Suppressor macrophage treated with lipopolysaccharide for 1 hour (primary cell): ENCODE results near the gene TAMALIN.

Experiments
- DNase-seq, 3 donors: peaks; one replicate each; pipeline ENCODE4 v3.0.0-alpha.2; 2020 to 2022

The TAMALIN gene

DNA sequence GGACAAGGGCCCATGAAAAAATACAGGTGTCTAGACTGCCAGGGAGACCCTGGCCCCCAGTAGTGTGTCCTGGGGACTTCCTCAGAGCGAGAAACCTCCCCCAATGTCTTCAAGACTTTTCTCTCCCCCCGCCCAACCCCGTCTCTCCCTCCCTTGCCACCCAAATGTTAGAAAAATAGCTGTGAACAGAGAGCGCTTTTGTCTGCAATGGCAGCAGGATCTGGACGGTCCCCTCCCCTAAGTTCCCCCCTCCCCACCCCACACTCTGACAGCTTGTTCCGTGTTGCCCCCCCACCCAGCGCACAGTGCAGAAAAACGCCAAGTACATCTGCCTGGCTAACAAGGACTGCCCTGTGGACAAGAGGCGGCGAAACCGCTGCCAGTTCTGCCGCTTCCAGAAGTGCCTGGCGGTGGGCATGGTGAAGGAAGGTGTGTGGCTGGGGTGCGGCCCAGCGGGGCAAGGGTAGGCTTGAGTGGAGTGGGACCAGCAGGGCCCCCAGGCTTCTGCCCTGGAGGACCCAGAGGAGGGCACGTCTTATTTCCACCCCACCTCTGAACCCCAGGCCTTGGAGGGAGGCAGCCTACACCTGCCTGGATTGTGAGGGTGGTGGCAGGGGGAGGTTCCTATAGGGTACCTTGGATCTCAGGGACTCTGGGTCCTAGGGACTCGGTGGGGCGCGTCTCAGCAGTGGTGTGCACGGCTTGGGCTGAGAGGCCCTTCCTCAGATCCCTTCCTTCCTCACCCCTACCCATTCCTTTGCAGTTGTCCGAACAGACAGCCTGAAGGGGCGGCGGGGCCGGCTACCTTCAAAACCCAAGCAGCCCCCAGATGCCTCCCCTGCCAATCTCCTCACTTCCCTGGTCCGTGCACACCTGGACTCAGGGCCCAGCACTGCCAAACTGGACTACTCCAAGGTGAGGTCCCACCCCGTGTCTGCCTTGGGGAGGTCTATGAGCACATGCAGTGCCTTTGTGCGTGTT, 49.3 kb downstream of the TAMALIN start:
- DNase-seq, result no peak

DNA sequence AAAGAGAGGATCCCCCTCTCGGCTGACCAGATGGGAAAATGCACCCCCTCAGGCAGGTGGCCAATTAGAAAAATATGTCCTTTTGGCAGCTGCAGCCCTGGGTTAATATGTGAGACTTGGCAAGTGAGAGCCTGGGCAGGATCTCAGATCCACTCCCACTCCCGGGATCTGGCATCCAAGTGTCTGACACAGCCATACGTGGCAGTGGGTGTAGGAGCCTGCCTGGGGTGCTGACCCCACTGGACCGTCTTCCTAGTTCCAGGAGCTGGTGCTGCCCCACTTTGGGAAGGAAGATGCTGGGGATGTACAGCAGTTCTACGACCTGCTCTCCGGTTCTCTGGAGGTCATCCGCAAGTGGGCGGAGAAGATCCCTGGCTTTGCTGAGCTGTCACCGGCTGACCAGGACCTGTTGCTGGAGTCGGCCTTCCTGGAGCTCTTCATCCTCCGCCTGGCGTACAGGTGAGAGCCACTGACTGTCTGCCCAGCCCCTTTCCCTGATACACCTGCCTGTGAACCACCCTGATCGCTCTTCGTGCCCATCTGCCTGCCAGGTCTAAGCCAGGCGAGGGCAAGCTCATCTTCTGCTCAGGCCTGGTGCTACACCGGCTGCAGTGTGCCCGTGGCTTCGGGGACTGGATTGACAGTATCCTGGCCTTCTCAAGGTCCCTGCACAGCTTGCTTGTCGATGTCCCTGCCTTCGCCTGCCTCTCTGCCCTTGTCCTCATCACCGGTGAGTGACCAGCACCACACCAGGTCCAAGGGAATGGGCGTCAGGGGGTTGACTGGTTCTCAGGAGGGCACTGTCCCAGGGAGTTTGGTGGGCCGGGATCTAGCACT, 50.3 kb downstream of the TAMALIN start:
- DNase-seq, result no peak

GRCh38 chr12:52057638-52058576, 51.2 kb downstream of the TAMALIN start:
- no peak for DNase-seq

- no peak for DNase-seq
Measured at GRCh38 chr12:52058631-52059361, 52.0 kb downstream of the TAMALIN start.

DNA sequence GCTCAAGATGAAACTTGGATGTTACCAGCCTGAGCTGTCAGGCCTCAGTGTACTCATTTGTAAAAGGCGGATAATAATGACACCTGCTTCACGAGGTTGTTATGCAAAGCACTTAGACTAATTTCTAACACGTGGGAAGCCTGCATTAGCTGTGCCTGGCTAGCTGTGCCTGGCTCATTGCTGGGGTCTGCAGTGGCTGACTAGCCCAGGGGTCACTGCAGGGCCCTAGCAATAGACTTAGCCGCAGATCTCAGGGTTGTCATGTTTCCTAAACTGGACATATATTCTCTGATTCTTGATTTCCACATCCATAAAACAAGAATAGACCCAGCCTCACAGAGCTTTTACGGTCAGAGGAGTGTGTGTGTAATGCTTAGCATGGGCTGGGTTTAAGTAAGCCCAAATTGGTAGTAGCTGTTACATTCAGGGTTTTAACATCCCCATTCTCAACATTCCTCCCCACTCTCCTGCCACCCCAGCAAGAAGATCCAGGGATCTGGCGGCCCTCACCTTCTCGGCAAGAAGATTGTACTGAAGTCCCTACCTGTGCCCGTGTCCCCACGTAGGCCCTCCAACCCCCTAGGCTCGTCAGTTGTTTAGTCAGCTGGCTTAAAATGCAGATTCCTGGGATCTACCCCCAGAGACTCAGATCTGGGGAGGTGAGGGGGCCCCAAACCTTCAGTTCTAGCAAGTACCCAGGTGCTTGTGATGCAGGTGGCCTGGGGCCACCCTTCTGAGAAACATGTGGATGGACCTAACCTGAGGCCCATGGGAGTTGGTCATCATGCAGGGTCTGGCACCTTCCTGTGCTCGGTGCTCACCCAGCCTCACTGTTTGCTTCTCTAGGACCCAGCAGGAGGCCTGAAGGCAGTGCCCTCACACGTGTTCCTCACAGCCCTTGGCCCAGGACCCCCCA, 53.1 kb downstream of the TAMALIN start:
- DNase-seq, result no peak

DNA sequence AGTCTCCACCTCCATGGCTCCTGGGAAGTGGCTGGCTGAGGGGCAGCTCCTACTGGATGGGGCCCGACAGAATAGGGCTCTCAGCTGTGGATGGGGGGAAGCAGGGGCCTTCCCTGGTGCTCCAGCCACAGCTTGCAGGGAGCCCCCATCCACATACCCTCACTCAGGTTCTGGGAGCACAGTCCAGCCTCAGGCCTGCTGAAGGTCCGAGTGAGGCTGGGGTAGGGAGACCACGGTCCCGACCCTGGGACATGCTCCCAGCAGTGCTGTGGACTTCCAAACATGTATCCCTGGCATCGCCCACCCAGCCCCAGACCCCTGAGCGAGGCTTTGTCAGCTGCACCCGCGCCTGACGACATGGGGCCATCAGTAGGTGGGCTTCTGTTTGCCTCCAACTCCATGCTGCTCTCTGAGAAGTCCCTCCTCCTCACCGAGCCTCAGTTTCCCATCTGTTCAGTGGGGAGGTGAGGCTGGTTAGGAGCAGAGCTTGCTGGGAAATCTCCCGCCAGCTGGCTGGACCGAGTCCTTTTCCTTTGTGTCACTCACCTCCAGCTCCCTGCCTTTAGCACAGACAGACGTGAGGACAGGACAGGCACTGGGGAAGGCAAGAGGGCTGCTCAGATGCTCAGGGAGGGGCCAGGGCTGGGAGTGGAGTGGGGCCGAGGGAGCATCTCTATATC, 53.9 kb downstream of the TAMALIN start:
- no peak for DNase-seq

DNA sequence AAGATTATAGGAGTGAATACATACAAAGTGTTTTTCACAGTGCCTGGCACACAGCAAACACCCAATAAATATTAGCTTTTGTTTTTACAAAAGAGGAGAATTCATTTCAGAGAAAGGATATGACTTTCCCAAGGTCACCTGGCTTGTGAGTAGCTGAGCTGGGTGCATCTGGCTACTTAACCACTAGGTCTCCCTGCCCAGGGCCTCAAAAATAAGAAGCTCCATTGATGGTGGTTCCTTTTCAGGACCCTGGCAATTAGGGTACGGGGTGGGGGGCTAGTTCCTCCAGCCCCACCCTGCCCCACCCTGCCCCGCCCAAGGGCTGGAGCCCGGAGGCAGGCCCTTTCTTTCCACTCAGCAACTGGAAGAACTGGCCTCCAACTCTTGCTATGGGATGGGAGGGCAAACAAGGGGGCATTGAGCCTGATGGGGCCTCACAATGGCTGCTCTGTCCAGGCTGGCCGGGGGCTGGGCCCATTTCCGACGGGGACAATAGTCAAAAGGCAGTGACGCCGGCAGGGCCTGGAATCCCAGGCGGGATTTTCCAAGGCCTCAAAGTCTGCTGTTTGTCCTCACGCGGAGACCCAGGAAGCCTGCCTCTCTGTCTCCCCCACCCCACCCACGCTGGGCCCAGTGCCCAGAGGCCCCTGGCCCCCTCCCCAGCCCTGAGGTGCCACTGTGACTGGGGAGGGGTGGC, 54.9 kb downstream of the TAMALIN start:
- DNase-seq, result no peak

GRCh38 chr12:52062167-52063081, 55.7 kb downstream of the TAMALIN start:
- no peak for DNase-seq

GRCh38 chr12:52063082-52063924, 56.6 kb downstream of the TAMALIN start:
- DNase-seq, result no peak

DNA sequence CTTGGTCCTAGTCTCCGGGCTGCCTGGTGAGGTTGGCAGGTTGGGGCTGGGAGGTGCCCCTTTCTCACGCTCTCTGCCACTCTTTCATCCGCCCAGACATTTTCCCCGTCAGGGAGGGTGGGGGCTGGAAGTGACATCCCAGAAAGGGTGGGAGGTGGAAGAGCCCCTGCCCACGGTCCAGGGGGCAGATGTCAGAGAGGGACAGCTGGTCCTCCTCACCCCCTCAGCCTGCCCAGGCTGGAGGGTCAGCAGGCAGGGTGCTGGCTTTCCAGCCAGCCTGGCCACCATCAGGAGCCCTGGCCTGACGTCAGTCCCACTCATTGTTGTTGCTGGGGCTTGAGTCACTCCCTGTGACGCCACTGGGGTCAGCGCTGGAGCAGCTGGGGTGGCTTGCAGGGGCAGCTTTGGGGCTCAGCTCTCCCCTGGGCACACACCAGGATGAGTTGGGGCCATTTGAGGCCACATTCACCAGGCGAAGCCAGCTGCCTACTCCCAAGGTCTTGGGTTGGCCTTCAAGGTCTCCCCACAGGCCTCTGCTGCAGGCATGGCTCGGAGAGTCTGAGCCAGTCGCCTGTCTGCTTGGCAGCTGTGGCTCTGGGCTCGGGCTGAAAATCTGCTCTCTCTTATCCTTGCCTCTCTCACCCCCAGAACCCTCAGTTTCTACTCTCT, 57.4 kb downstream of the TAMALIN start:
- DNase-seq, result no peak
